WTC11 (cell line): Measurements from ENCODE around the gene SMAD2. TPM values are rescaled to one million over a fixed set of nuclear protein-coding genes. Genes with fewer than 3 reads are reported as not detected.

Experiments used
- ATAC-seq: fragments of 200-7000 bp; cut with Tn5 transposase; 2 replicates; pipeline ENCODE4 v1.10.0; 2021; ENCODE audit warnings: mild to moderate bottlenecking, moderate library complexity
- CTCF ChIA-PET: fragments of 300-600 bp; sonication (Branson Sonifier 250); formaldehyde crosslinking; loops from one replicate; lab custom pipeline; 2021; ENCODE audit warnings: antibody characterized with exemption; lab: Charles Lee
- POLR2A ChIA-PET: fragments of 350-600 bp; sonication (Branson Sonifier 250); formaldehyde crosslinking; loops from one replicate; lab custom pipeline; 2021; ENCODE audit warnings: antibody characterized with exemption; lab: Charles Lee
- DNase-seq: peaks from one replicate; pipeline ENCODE4 v3.0.0; 2021; ENCODE audit warnings: low spot score
- H3K27ac Mint-ChIP-seq: 2 replicates; pipeline ENCODE4 v1.8.0; 2021; ENCODE audit warnings: mixed read lengths
- H3K27me3 Mint-ChIP-seq: 2 replicates; pipeline ENCODE4 v1.8.0; 2021; ENCODE audit warnings: low read depth, mild to moderate bottlenecking, moderate library complexity, mixed read lengths
- H3K36me3 Mint-ChIP-seq: 2 replicates; pipeline ENCODE4 v1.8.0; 2021; ENCODE audit warnings: mixed read lengths
- H3K4me1 Mint-ChIP-seq: 2 replicates; pipeline ENCODE4 v1.8.0; 2022; ENCODE audit warnings: mixed read lengths
- H3K4me3 Mint-ChIP-seq: 2 replicates; pipeline ENCODE4 v1.8.0; 2021; ENCODE audit warnings: mild to moderate bottlenecking, moderate library complexity, mixed read lengths
- H3K9me3 Mint-ChIP-seq: 2 replicates; pipeline ENCODE4 v1.8.0; 2021; ENCODE audit warnings: mixed read lengths
- EMX1 ChIP-seq: fragments of 250-450 bp; sonication (Bioruptor Pico); IDR thresholded peaks from 2 replicates; pipeline ENCODE4 v1.8.0; 2021; ENCODE audit warnings: mild to moderate bottlenecking
- GTF2I ChIP-seq: fragments of 250-450 bp; sonication (Bioruptor Pico); conservative IDR thresholded peaks from 2 replicates; pipeline ENCODE4 v1.4.0; 2021; ENCODE audit warnings: mild to moderate bottlenecking
- HMGA2 ChIP-seq: fragments of 250-450 bp; sonication (Bioruptor Pico); IDR thresholded peaks from 2 replicates; pipeline ENCODE4 v1.4.0; 2021; ENCODE audit warnings: mild to moderate bottlenecking, moderate library complexity
- JAZF1 ChIP-seq: fragments of 250-450 bp; sonication (Bioruptor Pico); IDR thresholded peaks from 2 replicates; pipeline ENCODE4 v1.9.0; 2021; ENCODE audit warnings: moderate library complexity, mild to moderate bottlenecking, inconsistent platforms
- NFATC4 ChIP-seq: fragments of 250-450 bp; sonication (Bioruptor Pico); IDR thresholded peaks from 2 replicates; pipeline ENCODE4 v1.9.0; 2021; ENCODE audit warnings: mild to moderate bottlenecking
- NR2C2 ChIP-seq: sonication (generic); formaldehyde crosslinking; IDR thresholded peaks from 2 replicates; pipeline ENCODE4 v1.8.0; 2022; ENCODE audit warnings: mild to moderate bottlenecking, missing genetic modification reagents
- OVOL2 ChIP-seq: fragments of 250-450 bp; sonication (Bioruptor Pico); IDR thresholded peaks from 2 replicates; pipeline ENCODE4 v1.9.0; 2021; ENCODE audit warnings: mild to moderate bottlenecking, borderline replicate concordance
- SMAD4 ChIP-seq: sonication (generic); formaldehyde crosslinking; IDR thresholded peaks from 2 replicates; pipeline ENCODE4 v1.8.0; 2022; ENCODE audit warnings: mild to moderate bottlenecking, missing genetic modification reagents
- SOX15 ChIP-seq: fragments of 250-450 bp; sonication (Bioruptor Pico); IDR thresholded peaks from 2 replicates; pipeline ENCODE4 v1.9.0; 2021; ENCODE audit warnings: mild to moderate bottlenecking
- TP53 ChIP-seq: sonication (generic); formaldehyde crosslinking; IDR thresholded peaks from 2 replicates; pipeline ENCODE4 v1.8.1; 2023; ENCODE audit warnings: mild to moderate bottlenecking, missing genetic modification reagents
- ZNF232 ChIP-seq: sonication (generic); formaldehyde crosslinking; IDR thresholded peaks from 2 replicates; pipeline ENCODE4 v1.8.0; 2022; ENCODE audit warnings: mild to moderate bottlenecking, missing genetic modification reagents
- ZNF423 ChIP-seq: fragments of 250-450 bp; sonication (Bioruptor Pico); IDR thresholded peaks from 2 replicates; pipeline ENCODE4 v2.1.2; 2022; ENCODE audit warnings: mild to moderate bottlenecking, moderate library complexity
- ZNF671 ChIP-seq: fragments of 250-450 bp; sonication (Bioruptor Pico); IDR thresholded peaks from 2 replicates; pipeline ENCODE4 v1.8.0; 2021; ENCODE audit warnings: mild to moderate bottlenecking
- total RNA-seq: library from RNA; stranded (reverse); gene quantifications from 3 replicates; pipeline ENCODE4 v1.2.3, GENCODE V29; 2021
- TF ChIP-seq, protein P1 (sequence below): sonication (generic); formaldehyde crosslinking; IDR thresholded peaks from 2 replicates; pipeline ENCODE4 v1.8.1; 2023; ENCODE audit warnings: mild to moderate bottlenecking, missing genetic modification reagents, borderline replicate concordance
- TF ChIP-seq, protein P2 (sequence below): sonication (generic); formaldehyde crosslinking; IDR thresholded peaks from 2 replicates; pipeline ENCODE4 v1.8.1; 2023; ENCODE audit warnings: mild to moderate bottlenecking, missing genetic modification reagents
- TF ChIP-seq, protein P3 (sequence below): sonication (generic); formaldehyde crosslinking; IDR thresholded peaks from 2 replicates; pipeline ENCODE4 v1.8.1; 2023; ENCODE audit warnings: mild to moderate bottlenecking, missing genetic modification reagents, moderate library complexity
- TF ChIP-seq, protein P4 (sequence below): sonication (generic); formaldehyde crosslinking; IDR thresholded peaks from 2 replicates; pipeline ENCODE4 v1.8.0; 2022; ENCODE audit warnings: mild to moderate bottlenecking, missing genetic modification reagents
- TF ChIP-seq, protein P5 (sequence below): sonication (generic); formaldehyde crosslinking; IDR thresholded peaks from 2 replicates; pipeline ENCODE4 v1.8.1; 2022; ENCODE audit warnings: low read depth, mild to moderate bottlenecking, moderate library complexity, missing genetic modification reagents, borderline replicate concordance
- TF ChIP-seq, protein P6 (sequence below): sonication (generic); formaldehyde crosslinking; IDR thresholded peaks from 2 replicates; pipeline ENCODE4 v1.8.0; 2022; ENCODE audit warnings: mild to moderate bottlenecking, missing genetic modification reagents

The SMAD2 gene
- total RNA-seq, 1 experiment from 2014 or later: 104 TPM

DNA sequence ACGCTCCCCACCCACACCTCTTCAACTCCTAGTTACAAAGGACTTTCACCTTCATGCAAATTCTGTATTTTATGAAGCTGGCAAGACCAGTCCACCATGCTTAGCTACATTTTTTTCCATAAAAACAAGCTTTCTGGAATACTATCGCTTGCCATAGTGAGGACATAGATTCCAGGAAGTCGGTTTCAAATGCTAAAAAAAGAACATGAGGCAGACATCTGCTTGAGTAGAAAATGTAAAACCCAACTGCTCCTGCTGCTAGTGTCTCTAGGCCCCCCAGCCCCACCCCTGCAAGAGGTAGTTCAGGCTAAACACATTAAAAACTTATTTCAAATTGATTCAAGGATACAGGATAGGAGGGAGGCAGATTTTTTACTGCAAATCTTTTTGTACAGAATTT lies 148.9 kb downstream of the SMAD2 start:
- POLR2A ChIA-PET: no interaction called here
- H3K36me3 Mint-ChIP-seq: peaks cover 21% of the 10 kb centered on the region
- no peak overlapping the region for H3K27ac Mint-ChIP-seq
- peaks cover 24% of the 10 kb centered on the region for H3K9me3 Mint-ChIP-seq
- TF ChIP-seq ZNF423 (CRISPR knock-in tag): no peak
- no peak for TF ChIP-seq ZNF671
- TF ChIP-seq OVOL2 (CRISPR knock-in tag): no peak
- TF ChIP-seq, protein P1, sequence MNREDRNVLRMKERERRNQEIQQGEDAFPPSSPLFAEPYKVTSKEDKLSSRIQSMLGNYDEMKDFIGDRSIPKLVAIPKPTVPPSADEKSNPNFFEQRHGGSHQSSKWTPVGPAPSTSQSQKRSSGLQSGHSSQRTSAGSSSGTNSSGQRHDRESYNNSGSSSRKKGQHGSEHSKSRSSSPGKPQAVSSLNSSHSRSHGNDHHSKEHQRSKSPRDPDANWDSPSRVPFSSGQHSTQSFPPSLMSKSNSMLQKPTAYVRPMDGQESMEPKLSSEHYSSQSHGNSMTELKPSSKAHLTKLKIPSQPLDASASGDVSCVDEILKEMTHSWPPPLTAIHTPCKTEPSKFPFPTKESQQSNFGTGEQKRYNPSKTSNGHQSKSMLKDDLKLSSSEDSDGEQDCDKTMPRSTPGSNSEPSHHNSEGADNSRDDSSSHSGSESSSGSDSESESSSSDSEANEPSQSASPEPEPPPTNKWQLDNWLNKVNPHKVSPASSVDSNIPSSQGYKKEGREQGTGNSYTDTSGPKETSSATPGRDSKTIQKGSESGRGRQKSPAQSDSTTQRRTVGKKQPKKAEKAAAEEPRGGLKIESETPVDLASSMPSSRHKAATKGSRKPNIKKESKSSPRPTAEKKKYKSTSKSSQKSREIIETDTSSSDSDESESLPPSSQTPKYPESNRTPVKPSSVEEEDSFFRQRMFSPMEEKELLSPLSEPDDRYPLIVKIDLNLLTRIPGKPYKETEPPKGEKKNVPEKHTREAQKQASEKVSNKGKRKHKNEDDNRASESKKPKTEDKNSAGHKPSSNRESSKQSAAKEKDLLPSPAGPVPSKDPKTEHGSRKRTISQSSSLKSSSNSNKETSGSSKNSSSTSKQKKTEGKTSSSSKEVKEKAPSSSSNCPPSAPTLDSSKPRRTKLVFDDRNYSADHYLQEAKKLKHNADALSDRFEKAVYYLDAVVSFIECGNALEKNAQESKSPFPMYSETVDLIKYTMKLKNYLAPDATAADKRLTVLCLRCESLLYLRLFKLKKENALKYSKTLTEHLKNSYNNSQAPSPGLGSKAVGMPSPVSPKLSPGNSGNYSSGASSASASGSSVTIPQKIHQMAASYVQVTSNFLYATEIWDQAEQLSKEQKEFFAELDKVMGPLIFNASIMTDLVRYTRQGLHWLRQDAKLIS (CRISPR knock-in tag): no peak
- TF ChIP-seq GTF2I (CRISPR knock-in tag): no peak
- no peak for TF ChIP-seq JAZF1 (CRISPR knock-in tag)
- TF ChIP-seq HMGA2: no peak
- TF ChIP-seq, protein P2, sequence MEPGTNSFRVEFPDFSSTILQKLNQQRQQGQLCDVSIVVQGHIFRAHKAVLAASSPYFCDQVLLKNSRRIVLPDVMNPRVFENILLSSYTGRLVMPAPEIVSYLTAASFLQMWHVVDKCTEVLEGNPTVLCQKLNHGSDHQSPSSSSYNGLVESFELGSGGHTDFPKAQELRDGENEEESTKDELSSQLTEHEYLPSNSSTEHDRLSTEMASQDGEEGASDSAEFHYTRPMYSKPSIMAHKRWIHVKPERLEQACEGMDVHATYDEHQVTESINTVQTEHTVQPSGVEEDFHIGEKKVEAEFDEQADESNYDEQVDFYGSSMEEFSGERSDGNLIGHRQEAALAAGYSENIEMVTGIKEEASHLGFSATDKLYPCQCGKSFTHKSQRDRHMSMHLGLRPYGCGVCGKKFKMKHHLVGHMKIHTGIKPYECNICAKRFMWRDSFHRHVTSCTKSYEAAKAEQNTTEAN (CRISPR knock-in tag): no peak
- TF ChIP-seq SOX15 (CRISPR knock-in tag): no peak
- no peak for TF ChIP-seq ZNF232 (CRISPR knock-in tag)
- TF ChIP-seq, protein P3, sequence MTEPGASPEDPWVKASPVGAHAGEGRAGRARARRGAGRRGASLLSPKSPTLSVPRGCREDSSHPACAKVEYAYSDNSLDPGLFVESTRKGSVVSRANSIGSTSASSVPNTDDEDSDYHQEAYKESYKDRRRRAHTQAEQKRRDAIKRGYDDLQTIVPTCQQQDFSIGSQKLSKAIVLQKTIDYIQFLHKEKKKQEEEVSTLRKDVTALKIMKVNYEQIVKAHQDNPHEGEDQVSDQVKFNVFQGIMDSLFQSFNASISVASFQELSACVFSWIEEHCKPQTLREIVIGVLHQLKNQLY (CRISPR knock-in tag): no peak
- TF ChIP-seq, protein P4, sequence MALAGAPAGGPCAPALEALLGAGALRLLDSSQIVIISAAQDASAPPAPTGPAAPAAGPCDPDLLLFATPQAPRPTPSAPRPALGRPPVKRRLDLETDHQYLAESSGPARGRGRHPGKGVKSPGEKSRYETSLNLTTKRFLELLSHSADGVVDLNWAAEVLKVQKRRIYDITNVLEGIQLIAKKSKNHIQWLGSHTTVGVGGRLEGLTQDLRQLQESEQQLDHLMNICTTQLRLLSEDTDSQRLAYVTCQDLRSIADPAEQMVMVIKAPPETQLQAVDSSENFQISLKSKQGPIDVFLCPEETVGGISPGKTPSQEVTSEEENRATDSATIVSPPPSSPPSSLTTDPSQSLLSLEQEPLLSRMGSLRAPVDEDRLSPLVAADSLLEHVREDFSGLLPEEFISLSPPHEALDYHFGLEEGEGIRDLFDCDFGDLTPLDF (CRISPR knock-in tag): no peak
- TF ChIP-seq EMX1 (CRISPR knock-in tag): no peak
- TF ChIP-seq NFATC4 (CRISPR knock-in tag): no peak
- TF ChIP-seq, protein P5, sequence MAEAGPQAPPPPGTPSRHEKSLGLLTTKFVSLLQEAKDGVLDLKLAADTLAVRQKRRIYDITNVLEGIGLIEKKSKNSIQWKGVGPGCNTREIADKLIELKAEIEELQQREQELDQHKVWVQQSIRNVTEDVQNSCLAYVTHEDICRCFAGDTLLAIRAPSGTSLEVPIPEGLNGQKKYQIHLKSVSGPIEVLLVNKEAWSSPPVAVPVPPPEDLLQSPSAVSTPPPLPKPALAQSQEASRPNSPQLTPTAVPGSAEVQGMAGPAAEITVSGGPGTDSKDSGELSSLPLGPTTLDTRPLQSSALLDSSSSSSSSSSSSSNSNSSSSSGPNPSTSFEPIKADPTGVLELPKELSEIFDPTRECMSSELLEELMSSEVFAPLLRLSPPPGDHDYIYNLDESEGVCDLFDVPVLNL: no peak
- TF ChIP-seq TP53: no peak
- TF ChIP-seq NR2C2: no peak
- TF ChIP-seq SMAD4: no peak
- TF ChIP-seq, protein P6, sequence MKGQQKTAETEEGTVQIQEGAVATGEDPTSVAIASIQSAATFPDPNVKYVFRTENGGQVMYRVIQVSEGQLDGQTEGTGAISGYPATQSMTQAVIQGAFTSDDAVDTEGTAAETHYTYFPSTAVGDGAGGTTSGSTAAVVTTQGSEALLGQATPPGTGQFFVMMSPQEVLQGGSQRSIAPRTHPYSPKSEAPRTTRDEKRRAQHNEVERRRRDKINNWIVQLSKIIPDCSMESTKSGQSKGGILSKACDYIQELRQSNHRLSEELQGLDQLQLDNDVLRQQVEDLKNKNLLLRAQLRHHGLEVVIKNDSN (CRISPR knock-in tag): no peak
- CTCF ChIA-PET: interaction anchor here (1.8 to 2.1 kb wide), 2 partner anchors 9 to 216 kb away, joined by 4 to 7 read pairs; no protein-coding TSS in a partner anchor
- ATAC-seq (no peak), DNase-seq (no peak)
- H3K27me3 Mint-ChIP-seq: no peaks in the 10 kb centered on the region; the same call in 1 of the 2 replicates
- no peak overlapping the region for H3K4me3 Mint-ChIP-seq
- 0 out of 2 replicates have a peak, but pooled peaks cover 3% of the 10 kb centered on the region for H3K4me1 Mint-ChIP-seq
